Stimulated activated CD4-positive, alpha-beta T cell treated with anti-CD3 and anti-CD28 coated beads, Interleukin-12 subunit alpha, Interleukin-12 subunit beta, amount 100 ng/mL, for 48 hours (primary cell): ENCODE measurements around the gene PRDM12.

Source experiments
- DNase-seq, 3 donors: peaks; one replicate each; pipeline ENCODE4 v3.0.0-alpha.2; 2020; ENCODE audit warnings: low read depth in 2 of 3, low spot score in 1 of 3

Gene PRDM12

GRCh38 chr9:130664251-130665028 is at the start of gene PRDM12:
Gene PRDM12, plus strand, starts transcription at chr9:130664594. Its CDS starts 60 bp downstream, at chr9:130664654.
- no peak for DNase-seq

- DNase-seq, result no peak
Observed at GRCh38 chr9:130616451-130616850, 47.9 kb upstream of the PRDM12 start.

DNA sequence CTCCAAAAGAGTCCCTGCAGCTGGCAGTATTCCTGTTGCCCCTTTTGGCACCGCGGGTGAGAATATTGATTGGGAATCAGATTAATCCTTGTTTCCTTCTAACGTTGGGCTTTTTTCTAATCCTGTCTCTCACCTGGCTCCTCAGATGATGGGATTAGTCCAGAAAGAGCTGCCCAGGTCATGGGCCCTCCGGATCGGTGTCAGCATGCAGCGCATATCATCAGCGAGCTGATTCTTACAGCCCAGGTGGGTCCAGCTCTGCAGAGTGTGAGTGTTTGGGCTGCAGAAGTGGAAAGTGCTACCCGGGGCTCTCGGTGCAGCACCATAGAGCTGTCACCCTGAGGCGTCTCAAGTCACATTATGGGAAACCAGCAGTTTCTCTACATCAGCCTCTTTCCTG is 40.9 kb upstream of the PRDM12 start:
- DNase-seq, result no peak

DNA sequence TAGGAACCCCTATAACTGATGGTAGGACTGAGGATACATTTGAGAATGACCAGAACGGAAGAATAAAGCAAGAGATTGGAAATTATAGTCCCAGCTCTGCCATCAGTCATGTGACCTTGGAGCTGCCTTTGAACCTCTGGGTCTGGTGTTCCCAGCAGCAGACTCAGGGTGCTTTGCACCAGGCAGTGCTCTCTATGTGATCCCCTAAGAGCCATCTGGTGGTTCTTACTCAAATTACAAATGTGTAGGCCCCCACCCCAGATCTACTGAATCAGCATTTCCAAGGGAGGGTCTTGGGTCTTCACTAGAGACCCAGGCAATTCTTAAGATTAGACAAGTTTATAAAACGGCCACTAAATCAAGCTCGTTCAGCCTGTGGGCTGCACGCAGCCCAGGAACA is 40.2 kb upstream of the PRDM12 start:
- DNase-seq, result no peak

DNA sequence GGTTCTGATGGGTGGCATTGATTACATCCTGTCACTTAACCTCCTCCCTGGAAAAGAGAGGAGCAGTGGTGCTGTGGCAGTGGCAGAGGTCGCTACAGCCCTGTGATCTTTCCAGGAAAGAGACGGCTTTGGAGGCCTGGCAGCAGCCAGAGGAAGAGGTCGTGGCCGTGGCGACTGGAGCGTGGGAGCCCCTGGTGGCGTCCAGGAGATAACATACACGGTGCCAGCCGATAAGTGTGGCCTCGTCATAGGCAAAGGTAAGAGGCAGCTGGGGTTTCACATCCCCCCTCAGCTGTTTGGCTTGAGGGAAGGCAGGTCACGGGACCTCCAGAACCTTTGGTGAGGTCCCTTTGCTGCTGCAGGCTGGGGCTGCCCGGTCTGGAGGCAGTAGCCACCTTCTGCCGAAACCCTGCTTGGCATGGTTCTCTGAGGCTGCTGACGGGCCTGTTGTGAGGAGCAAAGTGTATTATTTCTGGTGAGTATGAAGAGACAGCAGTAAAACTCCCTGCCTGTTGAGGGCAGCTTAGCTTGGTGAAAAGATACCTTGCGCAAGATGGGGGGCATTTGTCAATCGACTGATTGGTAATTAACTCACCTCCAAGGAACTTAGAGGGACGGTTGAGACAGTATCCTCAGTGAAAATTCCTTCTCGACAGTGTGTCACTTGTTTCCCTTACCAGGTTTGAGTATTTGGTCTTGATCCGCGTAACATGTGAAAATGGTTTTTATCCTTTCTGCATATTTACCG is 38.0 kb upstream of the PRDM12 start:
- DNase-seq, result no peak

- DNase-seq, result no peak
Observed at GRCh38 chr9:130627051-130627450, 37.3 kb upstream of the PRDM12 start.

DNA sequence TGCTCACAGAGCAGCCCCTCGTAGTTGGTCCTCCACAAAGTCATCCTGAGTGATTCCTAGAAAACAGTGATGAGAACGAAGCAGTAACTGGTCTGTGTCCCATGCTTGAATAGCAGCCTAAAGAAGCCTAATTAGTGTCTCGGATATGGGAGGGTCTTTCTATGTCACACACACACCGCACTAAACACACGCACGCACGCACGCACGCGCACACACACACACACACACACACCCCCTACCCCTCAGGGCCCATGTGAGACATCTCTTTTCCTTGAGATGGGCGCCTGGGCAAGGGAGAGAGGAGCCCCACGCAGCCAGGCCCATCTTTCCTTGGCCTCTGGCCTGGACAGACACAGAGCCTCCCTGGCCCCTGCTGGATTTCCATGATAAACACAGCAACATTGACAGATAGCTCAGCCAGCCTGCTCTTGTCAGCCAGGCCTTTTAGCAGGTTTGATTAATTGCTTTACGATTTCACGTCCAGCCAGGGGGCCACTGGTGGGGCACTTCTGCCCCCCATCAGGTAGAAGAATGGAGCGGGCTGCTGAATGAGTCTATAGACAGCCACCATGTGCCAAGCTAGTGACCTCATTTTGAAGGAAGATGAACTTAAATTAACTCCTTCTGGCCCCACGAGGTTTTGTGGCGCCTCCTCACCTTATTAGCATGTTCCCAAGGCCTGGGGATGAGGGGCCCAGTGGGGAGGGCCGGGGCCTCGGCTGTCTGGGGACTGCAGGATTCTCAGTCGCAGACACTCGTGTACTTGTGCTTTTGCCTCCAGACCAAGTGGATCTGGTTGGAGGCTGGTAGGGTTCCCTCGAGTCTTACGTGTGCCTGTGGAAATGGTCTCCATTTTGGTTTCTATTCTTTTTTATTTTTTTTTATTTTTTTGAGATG is 36.2 kb upstream of the PRDM12 start:
- DNase-seq, result no peak

GRCh38 chr9:130629443-130630070 is 34.8 kb upstream of the PRDM12 start:
- no peak for DNase-seq

GRCh38 chr9:130630071-130630450 is 34.3 kb upstream of the PRDM12 start:
- no peak for DNase-seq

DNA sequence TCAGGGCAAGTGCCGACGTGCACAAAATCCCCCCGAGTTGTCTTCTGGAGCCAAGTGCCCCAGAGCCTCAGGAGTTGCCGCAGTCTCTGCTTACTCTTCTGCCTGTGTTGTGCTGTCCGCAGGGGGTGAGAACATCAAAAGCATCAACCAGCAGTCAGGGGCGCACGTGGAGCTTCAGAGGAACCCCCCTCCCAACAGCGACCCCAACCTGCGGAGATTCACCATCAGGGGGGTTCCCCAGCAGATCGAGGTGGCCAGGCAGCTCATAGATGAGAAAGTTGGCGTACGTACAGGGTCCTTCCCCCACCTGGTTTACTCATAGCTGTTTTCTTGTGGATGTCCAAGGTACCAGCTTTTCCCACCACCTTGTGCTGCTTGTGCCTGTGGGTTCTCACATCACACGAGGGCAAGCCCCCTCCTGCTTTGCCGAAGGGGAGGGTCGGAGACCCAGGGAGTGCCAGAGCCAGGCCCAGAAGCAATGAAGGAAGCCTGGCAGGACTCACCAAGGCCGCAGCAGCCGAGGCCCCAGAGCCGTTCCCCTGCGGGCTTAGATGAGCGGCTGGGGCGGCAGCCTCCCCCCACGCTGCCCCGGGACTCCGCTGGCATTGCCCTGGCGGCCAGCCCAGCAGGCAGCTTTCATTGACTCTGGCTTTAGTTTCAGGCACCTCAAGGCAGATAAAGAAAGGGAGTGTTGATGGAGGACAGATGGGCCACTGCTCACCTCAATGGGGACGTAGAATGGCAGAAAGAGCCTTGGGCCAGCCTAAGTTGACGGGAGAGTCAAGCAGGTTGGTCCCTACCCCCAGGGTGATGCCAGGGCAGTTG is 33.7 kb upstream of the PRDM12 start:
- no peak for DNase-seq

DNA sequence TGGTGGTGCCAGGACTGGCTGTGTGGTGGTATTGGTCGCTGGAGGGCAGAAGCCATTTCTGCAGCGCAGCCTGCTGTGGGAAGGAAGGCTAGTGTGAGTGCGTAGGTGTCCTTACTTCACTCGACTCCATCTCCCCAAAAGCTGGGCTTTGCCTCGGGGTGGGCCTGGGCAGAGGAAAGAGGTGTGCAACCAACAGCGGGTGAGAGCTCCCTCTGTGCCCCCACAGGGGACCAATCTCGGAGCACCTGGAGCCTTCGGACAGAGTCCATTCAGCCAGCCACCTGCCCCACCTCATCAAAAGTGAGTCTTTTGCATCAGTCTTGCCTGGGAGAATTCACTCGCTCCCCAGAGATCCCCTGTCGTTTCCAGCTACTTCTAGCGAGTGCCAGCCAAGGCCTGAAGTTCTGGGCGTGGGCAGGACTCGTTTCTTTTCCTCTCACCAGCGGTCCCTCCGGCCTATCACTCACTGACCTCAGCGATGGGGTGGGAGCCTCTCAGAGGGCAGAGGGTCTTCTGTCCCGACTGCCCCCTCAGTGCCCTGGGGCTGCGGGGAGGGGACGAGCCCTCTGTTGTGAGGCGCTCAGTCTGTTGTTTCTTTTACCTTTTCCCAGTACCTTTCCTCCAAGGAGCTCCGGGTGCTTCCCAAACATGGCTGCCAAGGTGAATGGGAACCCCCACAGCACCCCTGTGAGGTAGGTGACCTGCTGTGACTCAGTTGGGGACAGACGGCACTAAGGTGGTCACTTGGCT is 32.9 kb upstream of the PRDM12 start:
- DNase-seq, result no peak

GRCh38 chr9:130632081-130632710 is 32.2 kb upstream of the PRDM12 start:
- DNase-seq, result no peak

GRCh38 chr9:130632841-130633240 is 31.6 kb upstream of the PRDM12 start:
- no peak for DNase-seq

DNA sequence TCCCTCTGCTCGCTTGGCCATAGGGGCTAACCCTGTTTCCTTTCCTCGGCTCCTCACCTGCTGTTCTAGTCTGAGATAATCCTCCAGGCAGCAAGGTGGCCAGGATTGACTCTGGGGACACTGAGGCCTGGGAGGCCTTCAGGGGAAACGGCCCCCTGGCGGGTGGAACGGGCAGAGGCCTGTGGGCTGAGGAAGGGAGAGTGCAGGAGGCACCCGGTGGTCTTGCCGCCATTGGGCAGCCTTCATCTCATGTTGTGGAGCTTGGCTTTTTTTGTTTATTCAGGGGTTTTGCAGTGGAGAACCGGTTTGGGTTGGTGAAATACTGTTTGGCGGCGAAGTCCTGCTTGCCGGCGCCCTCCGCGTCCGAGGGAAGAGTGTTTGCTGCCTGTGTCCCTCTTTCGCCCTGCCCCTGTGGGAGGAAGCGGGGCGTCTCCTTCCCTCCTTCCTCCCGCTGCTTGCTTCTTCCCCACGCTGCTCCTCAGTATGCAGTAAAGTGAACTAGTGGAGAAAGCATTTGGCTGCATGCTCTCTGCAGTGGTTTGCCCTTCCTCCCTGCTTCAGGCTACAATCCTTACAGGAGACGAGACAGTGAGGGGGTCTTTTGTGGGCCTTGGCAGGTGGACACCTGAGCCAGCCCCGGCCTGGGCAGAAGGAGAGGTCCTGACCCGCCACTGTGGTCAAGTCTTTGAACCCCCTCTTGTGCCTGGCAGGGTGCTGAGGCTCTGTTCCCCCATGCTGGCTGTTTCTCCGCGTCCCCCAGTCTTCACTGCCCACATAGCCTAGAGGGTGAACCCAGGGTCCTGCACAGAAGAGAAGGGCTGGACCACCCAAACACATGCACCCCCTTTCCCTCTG is 30.8 kb upstream of the PRDM12 start:
- no peak for DNase-seq

DNA sequence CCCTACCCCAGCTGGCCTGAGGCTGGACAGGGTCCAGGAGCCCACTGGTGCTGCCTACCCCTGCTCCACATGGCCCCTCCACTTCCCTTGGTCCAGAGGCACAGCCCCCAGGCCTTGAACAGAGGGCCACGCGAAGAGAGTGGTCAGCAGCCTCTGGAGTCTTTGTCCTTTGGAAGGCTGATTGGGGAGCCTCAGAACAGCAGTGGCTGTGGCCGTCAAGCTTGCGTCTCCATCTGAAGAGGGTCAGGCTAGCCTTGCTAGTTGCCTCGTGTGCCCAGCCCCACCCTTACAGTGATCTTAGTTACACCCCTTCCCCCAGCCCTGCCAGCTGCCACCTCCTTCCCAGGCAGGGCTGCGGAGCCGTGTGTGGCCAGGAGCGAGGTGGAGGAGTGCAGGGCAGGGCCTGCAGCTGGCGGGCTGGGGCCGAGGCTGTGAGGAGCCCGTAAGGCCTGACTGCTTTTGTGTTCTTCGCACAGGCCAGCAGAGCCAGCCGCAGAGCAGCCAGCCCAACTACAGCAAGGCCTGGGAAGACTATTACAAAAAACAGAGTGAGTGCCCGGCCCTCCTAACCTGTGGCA is 30.1 kb upstream of the PRDM12 start:
- DNase-seq, result no peak

GRCh38 chr9:130634801-130635200 is 29.6 kb upstream of the PRDM12 start:
- DNase-seq, result no peak

- DNase-seq, result no peak
Observed at GRCh38 chr9:130635306-130635705, 29.1 kb upstream of the PRDM12 start.
